Measurements from ENCODE around the gene SPINK5. TPM values are rescaled to one million over a fixed set of nuclear protein-coding genes. Genes with fewer than 3 reads are reported as not detected.

The SPINK5 gene
- total RNA-seq, 1 donor from 2014 or later = 8.4 TPM

- Histone ChIP-seq H3K4me3 (ENCODE audit: low read depth, low read length) (no peak overlapping the region), H3K36me3 (ENCODE audit: control insufficient read depth, insufficient read depth, low read length) (peaks cover 2% of the 10 kb centered on the region), H3K27me3 (ENCODE audit: control insufficient read depth, insufficient read depth, low read length) (no peaks in the 10 kb centered on the region)
- DNase-seq (ENCODE audit: low read depth) = no peak
- TF ChIP-seq CTCF (IDR thresholded peaks at IDR 0.05; ENCODE audit: insufficient read depth, low read length, severe bottlenecking) = no peak
- FAIRE-seq = no peak
Measured at GRCh38 chr5:148135091-148136048, 71.6 kb downstream of the SPINK5 start.

GRCh38 chr5:148140846-148141245, 77.1 kb downstream of the SPINK5 start:
- Histone ChIP-seq H3K4me3 (ENCODE audit: low read depth, low read length) (no peak overlapping the region), H3K36me3 (ENCODE audit: control insufficient read depth, insufficient read depth, low read length) (no peaks in the 10 kb centered on the region), H3K27me3 (ENCODE audit: control insufficient read depth, insufficient read depth, low read length) (no peaks in the 10 kb centered on the region)
- DNase-seq (ENCODE audit: low read depth) (no peak), FAIRE-seq (no peak)
- no peak for TF ChIP-seq CTCF (IDR thresholded peaks at IDR 0.05; ENCODE audit: insufficient read depth, low read length, severe bottlenecking)

GRCh38 chr5:148141645-148142044, 77.9 kb downstream of the SPINK5 start:
- no peak for TF ChIP-seq CTCF (IDR thresholded peaks at IDR 0.05; ENCODE audit: insufficient read depth, low read length, severe bottlenecking)
- FAIRE-seq (no peak), DNase-seq (ENCODE audit: low read depth) (no peak)
- H3K4me3 ChIP-seq (ENCODE audit: low read depth, low read length) = no peak overlapping the region
- no peaks in the 10 kb centered on the region for H3K27me3 ChIP-seq (ENCODE audit: control insufficient read depth, insufficient read depth, low read length)
- H3K36me3 ChIP-seq (ENCODE audit: control insufficient read depth, insufficient read depth, low read length) = no peaks in the 10 kb centered on the region

- H3K27me3 ChIP-seq (ENCODE audit: control insufficient read depth, insufficient read depth, low read length) = no peaks in the 10 kb centered on the region
- H3K4me3 ChIP-seq (ENCODE audit: low read depth, low read length) = no peak overlapping the region
- H3K36me3 ChIP-seq (ENCODE audit: control insufficient read depth, insufficient read depth, low read length) = no peaks in the 10 kb centered on the region
- FAIRE-seq = peak; percentile 82
- no peak for TF ChIP-seq CTCF (IDR thresholded peaks at IDR 0.05; ENCODE audit: insufficient read depth, low read length, severe bottlenecking)
- DNase-seq (ENCODE audit: low read depth) = peak; percentile 96
Measured at GRCh38 chr5:148145916-148146315, 82.1 kb downstream of the SPINK5 start.

- Histone ChIP-seq H3K4me3 (ENCODE audit: low read depth, low read length) (no peak overlapping the region), H3K27me3 (ENCODE audit: control insufficient read depth, insufficient read depth, low read length) (no peaks in the 10 kb centered on the region), H3K36me3 (ENCODE audit: control insufficient read depth, insufficient read depth, low read length) (no peaks in the 10 kb centered on the region)
- no peak for FAIRE-seq
- TF ChIP-seq CTCF (IDR thresholded peaks at IDR 0.05; ENCODE audit: insufficient read depth, low read length, severe bottlenecking) = no peak
- no peak for DNase-seq (ENCODE audit: low read depth)
Measured at GRCh38 chr5:148146487-148146886, 82.7 kb downstream of the SPINK5 start.

Data from bronchial epithelial cell (primary cell).